HG03139 (cell line): ENCODE results near the gene RHOH.

ENCODE experiments used
- ATAC-seq: cut with Tn5 transposase; IDR thresholded peaks from one replicate; pipeline ENCODE4 v1.9.1; 2021; ENCODE audit not compliant: unreplicated experiment

RHOH gene

GRCh38 chr4:40187386-40187906 lies 9.4 kb upstream of the RHOH start:
- no peak for ATAC-seq

GRCh38 chr4:40190019-40190418 lies 6.8 kb upstream of the RHOH start:
- no peak for ATAC-seq

DNA sequence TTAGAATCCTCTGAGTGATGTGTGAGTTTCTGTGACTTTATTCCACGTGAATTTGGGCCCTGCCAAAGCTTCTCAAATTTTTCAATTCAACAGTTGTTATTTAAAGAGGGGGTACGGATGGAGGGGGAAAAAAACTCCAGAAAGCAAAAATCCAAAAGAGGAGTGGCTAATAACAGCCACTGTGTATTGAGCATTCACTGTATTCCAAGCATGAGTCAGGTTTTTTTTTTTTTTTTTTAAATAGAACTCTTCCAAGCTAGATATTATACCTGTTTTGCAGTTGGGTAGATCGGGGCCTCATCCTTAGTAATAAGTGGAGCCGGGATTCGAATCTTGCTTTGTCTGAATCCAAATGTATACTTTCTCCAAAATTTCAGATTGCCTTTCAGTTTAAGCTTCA lies 6.4 kb upstream of the RHOH start:
- ATAC-seq, result no peak

DNA sequence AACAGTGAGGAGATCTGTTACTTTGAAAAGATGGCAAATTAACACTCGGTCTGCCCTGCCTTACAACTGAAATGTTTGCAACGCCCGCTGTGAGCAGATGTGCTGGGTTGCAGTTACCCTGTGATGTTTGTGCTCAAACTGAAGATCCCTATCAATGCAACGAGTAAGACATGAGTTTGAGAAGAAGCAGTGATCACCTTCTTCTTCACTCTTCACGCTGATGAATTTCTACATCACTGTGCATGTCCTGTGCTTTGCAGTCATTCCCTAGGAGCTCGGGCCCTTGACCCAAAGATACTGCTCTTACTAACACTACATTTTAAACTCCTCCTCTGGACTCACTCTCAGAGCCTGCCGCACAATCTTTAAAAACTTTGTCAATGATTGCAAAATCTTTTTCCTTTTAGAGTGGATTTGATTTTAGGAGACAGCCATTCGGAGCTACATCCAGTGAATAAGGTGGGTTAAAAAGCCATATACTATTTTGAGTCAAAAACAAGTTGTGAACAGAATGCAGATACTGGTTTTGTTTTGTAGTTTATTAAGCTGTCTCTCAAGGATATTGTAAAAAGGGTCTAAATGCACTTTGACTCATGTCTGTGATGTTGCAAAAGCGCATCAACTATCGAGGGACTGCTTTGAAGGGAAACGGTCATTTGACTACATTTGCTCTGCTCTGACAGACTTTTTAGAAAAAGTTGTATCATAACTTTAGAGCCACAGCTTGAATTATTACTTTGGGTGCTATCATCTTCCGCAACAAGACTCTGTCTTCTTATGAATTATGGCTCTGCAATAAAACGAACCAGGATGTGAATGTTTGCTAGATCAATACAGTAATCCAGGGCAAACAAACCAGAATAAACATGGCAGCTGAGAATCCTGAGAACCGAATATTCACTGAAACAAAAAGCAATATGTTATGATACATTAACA lies 5.7 kb upstream of the RHOH start:
- no peak for ATAC-seq

DNA sequence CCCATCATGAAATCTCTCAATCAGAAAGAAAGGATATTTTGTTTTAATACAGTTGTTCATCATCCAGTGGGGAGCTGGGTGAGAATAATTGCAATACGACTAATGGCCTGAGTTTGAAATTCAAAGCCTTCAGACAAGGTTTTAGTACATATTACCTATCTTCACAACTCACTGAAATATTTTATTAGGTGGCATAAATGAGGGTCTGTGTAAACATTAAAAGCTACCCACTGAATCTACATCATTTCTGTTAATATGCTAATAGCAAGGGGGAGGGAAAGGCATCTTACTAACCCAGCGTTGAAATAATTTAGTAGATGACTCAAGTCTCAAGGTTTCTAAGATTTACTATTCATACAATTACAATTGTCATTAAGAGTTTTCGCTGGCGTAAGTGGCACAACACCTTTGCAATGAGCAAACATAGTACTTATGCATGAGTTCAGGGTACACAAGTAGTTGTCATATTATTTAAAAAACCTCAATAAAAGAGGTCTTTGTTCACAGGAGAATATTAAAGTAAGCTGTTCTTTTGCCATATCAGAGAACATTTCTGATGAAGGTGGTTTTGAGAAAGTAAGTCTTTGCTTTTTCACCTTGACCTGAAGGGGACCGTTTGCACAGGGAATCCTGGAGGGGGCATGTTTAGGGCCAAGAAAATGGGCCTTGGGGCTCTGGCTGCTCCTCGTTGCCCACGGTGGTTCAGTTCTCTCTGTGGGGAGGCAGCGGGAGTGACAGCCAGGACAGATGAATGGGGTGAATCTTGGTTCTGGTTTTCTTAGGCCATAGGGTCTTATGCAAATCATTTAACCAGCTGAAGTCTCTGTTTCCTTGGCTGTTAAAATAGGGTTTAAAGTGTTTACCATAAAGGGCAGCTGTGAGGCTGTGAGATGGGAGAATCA lies 4.5 kb upstream of the RHOH start:
- no peak for ATAC-seq

DNA sequence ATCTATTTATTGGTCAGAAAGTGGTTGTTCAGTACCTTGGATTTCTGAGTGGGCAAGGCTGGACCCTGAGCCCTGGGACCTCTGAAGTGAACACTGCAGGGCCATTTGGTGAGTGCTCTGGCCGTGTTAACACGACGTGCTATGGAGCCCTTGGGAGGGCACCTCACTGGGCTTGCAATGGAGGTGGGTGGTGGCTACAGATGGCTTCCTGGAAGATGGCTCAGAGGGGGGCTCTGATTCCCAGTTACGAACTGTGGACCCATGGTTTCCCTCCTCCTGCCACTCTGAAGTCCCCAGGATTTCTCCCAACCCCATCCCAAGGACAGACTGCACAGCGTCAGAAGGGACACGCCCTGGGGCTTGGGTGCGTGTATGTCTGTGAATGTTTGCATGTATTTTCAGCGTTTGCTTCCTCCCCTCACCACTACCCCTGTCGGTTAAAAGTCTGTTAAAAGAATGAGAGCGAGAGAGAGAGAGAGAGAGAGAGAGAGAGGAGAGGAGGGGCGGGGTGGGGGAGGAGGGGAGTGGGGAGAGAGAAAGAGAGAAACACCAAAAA lies 3.7 kb upstream of the RHOH start:
- ATAC-seq, result no peak

DNA sequence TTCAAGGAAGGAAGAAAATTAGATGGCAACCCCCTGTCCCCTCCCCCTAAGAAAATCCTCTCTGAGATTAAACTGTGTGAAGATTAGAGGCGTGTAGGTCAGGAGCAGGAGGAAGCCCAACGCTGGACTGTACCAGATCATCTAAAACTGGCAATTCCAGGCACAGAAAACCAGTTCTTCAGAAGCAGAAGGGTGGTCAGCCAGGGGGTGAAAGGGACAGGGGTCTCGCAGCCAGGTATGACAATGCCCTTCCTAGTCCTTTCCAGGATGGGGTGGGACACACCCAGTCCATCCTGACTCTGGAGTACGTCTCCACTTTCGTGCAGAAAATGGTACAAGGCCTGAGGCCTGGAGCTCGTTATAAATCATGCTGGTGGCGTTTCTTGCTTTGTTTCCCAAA lies 3.3 kb upstream of the RHOH start:
- no peak for ATAC-seq

DNA sequence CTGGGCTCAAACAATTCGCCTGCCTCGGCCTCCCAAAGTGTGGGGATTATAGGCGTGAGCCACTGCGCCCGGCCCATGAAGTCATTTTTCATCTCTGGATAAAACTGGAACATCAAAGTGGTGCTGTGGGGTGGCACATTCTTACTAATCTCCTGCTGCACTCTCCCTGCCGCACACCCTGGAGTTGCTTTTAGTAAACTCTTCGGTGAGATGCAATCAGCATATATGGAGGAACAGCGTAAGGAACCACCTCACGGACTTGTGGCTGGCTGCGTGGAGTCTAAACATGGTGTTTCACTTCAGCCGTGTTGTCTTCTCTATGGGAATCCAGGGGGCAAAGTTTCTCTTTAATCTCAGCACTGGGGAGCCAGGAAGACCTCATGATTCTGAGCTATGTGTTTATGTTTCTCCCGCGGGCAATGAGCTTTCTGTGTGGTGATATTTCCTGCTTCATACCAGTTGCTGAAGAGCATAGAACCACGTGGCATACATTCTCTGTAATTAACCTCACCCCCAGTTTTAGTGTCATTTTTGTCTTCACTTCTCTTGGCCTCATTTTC lies 2.1 kb upstream of the RHOH start:
- no peak for ATAC-seq

GRCh38 chr4:40195182-40196177 lies 1.4 kb upstream of the RHOH start:
- no peak for ATAC-seq

DNA sequence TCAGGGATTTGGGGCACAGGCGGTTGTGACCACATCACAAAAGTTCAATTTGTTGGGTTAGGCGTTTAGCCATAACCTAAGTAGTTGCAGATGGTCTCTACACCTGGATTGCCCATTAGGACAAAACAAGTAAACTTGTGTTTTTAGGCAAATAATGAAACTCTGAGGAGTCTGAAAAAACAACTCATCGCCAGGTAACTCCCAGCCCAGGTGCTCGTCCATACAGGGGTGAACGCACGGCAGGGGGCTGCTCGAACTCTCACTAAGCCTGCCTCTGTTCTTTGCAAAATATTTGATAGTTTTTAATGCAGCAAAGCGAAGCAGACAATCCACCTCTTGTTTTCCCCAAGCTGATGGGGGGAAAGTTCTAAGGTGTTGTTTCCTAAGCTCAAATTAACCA lies 559 bp upstream of the RHOH start:
- ATAC-seq, result no peak

- ATAC-seq, result no peak
Observed at GRCh38 chr4:40197879-40198689, 1.3 kb downstream of the RHOH start.

DNA sequence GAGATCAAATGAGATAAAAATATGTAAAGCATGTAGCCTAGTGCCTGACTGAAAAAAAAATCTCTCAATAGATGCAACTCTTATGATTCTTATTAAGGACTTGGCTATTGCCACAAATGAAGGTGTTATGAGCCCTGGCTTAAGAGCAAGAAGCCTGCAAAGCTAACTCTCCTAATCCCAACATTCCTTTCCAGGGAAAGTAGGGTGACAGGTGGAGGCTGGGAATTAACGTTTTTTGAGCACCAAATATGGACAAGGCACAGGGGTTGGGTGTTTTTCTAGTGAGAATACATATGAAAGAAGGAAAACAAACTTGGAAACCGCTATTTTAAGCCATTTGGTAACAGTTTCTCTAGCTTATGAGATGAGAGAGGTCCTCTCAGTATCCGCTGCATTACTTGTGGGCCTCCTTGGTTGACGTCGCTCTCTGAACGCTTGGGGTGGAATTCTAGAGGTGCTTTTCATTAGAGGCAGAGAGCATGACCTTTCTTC lies 2.4 kb downstream of the RHOH start:
- ATAC-seq, result no peak

- ATAC-seq, result peak; percentile 64
Observed at GRCh38 chr4:40199999-40200874, 3.4 kb downstream of the RHOH start.

DNA sequence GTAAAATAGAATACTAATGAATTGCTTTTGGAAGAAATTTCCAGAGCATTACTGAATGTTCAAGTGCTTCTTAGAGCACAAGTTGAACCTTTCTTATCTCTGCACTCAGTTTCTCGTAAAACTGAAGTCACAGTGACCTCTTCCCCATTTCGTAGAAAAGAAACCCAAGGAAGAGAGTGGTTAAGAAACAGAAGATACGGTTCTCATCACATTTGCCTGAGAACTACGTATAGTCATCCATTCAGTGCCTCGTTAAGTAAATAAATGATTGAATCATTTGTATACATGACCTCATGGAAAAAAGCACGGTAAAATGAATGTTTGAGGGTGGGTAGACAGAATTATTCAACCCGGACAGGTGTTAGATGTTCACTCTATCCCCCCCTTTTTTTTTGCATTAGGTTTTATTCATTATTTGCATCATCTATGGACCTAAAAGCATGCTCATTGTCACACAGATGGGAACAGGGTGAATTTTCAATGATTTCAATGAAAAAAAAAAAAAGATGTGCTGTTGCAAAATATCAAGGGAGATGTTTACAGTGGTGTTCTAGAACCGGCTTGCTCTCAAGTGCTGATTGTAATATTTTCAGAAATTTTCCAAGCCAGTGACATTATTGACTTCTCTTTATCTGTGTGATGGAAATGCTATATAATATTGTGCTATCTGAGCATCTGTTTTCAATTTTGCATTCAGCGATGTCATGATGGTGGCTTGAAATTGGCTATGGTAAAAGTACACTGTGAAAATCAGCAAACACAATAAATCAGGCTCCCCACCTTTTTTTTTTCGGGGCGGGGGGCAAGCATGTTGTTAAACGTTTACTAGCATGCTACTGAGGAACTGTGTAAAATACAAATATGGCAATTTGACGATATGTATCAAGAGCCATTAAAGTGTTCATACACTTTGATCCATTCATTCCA lies 4.3 kb downstream of the RHOH start:
- ATAC-seq, result no peak

GRCh38 chr4:40201898-40202297 lies 5.1 kb downstream of the RHOH start:
- no peak for ATAC-seq

DNA sequence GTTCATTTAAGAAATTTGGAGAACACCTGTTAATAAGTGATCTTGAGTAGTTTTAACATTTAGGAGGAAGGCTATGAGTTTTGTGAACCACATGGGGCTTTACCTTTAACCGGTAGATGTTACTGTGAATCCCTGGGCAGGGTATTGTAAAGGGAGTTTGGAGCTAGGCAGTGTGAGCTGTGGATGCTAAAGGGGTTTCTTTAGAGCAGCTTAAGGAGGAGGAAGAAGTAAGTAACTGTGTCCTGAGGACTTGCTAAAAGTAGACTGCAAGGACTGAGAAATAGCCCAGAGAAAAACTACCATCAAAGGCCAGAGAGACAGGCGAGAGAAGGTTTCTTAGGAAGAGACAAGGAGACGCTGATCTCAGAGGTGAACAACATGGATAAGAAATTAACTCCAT lies 5.6 kb downstream of the RHOH start:
- ATAC-seq, result no peak
